HG02642 (cell line): ENCODE measurements around the gene KIF4A.
"Not testable (repeated sequence)": the region's sequence is repeated elsewhere in the genome, so short reads cannot be mapped to it uniquely, and the experiment has no call there.

Experiments
- ATAC-seq: cut with Tn5 transposase; IDR thresholded peaks from one replicate; pipeline ENCODE4 v1.9.1; 2021; ENCODE audit warnings: mild to moderate bottlenecking; ENCODE audit not compliant: unreplicated experiment, poor library complexity

KIF4A gene, protein sequence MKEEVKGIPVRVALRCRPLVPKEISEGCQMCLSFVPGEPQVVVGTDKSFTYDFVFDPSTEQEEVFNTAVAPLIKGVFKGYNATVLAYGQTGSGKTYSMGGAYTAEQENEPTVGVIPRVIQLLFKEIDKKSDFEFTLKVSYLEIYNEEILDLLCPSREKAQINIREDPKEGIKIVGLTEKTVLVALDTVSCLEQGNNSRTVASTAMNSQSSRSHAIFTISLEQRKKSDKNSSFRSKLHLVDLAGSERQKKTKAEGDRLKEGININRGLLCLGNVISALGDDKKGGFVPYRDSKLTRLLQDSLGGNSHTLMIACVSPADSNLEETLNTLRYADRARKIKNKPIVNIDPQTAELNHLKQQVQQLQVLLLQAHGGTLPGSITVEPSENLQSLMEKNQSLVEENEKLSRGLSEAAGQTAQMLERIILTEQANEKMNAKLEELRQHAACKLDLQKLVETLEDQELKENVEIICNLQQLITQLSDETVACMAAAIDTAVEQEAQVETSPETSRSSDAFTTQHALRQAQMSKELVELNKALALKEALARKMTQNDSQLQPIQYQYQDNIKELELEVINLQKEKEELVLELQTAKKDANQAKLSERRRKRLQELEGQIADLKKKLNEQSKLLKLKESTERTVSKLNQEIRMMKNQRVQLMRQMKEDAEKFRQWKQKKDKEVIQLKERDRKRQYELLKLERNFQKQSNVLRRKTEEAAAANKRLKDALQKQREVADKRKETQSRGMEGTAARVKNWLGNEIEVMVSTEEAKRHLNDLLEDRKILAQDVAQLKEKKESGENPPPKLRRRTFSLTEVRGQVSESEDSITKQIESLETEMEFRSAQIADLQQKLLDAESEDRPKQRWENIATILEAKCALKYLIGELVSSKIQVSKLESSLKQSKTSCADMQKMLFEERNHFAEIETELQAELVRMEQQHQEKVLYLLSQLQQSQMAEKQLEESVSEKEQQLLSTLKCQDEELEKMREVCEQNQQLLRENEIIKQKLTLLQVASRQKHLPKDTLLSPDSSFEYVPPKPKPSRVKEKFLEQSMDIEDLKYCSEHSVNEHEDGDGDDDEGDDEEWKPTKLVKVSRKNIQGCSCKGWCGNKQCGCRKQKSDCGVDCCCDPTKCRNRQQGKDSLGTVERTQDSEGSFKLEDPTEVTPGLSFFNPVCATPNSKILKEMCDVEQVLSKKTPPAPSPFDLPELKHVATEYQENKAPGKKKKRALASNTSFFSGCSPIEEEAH

DNA sequence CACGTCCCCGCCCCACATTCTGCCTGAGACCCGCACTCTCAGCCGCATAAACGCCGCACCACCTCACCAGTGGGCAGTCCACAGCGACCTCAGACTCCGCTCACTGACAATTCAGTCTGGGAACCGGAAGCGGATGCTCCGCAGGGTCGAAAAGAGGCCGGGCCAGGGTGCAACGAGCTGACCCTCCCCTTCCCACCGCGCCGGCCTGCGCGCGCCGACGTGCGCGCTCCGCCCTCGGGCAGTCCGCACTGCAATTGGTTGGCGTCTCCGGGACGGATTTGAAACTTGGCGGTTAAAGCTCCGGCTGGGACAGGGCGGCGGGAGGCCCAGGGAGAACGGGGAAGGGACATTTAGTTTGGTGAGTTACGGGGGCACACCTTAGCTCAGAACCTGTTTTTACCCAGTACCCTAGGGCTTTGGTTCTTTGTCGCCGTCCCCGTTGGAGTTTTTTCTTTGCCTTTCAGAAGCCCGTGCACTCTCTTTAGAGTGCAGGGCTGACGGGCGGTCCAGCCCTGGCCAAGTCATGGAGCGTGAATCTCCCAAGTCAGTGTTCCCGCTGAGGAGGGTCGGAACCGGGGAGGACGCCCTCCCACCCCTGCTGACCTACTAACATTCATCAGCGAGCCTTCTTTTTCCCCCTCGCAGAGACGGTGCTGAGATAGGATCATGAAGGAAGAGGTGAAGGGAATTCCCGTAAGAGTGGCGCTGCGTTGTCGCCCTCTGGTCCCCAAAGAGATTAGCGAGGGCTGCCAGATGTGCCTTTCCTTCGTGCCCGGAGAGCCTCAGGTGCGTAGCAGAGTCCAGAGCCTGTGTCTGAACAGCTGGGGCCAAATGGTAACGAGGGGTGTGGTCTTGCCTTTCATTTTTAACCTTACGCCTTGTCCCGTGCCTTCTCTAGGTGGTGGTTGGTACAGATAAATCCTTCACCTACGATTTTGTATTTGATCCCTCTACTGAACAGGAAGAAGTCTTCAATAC, at the start of gene KIF4A, which contains the start of gene PDZD11:
Gene KIF4A, plus strand, starts transcription at position 312 of the 978 bp plus-strand sequence. Its CDS starts 355 bp downstream, at position 667.
Gene PDZD11, minus strand, starts transcription at position 135 of the 978 bp plus-strand sequence. CDS start 586 bp downstream, outside the sequence.
- peak; percentile 98 for ATAC-seq

DNA sequence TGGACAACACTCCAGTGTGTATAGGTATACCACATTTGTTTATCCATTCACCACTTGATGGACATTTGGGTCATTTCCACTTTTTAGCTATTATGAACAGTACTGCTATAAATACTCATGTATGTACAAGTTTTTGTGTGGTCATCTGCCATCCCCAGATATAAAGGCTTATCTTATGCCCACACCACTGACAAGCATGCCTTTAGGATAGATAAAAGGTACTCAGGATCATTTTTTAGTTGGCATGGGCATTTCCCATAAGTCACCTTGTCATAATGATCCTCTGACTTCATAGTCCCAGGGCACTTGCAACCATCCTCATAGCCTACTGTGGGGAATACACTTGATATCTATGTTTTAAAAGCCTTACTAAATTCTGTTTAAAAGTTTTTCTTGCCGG, 49.2 kb upstream of the KIF4A start:
- ATAC-seq, result no peak

DNA sequence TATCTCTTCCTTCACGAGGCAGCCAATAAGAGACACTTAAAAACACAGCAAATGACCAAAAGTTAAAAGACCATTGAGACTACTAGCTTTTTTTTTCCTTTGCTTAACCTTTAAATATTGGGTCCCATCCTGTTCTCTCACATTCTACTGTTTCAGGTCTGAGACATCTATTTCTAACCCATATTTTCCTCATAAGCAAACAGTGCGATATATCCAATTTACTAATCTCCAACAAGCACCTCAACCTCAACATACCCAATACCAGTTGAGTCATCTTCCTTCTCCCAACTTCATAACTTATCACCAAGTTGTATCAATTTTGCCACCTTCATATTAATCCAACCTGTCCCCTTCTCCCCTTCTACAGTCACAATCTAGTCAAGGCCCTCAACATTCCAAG, 48.4 kb upstream of the KIF4A start:
- no peak for ATAC-seq

DNA sequence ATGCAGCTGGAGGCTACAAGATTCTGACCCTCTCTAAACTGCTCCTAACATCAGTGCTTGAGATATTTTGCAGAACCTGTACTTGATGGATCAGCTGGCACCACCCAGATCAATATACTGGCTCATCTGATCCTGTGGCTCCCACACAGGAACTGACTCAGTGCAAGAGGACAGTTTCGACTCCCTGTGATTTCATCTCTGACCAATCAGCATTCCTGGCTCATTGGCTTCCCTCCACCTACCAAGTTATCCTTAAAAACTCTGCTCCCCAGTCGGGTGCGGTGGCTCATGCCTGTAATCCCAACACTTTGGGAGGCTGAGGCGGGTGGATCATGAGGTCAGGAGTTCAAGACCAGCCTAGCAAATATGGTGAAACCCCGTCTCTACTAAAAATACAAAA, 46.3 kb upstream of the KIF4A start:
- not testable (repeated sequence) for ATAC-seq

DNA sequence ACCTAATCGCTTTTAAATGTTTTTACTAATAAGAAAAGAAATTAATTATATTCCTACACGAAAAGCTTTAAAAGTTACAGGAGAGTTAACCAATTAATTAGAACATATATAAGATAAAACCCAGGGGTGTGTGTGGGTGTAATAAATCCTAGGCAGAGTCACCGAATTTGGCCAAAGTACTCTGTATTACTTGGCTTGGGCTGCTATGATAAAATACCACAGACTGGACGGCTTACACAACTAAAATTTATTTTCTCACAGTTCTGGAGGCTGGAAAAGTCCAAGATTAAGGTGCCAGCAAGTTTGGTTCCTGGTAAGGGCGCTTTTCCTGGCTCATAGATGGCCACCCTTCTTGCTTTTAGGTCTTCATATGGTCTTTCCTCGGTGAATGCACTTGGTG, 45.0 kb upstream of the KIF4A start:
- ATAC-seq, result no peak

DNA sequence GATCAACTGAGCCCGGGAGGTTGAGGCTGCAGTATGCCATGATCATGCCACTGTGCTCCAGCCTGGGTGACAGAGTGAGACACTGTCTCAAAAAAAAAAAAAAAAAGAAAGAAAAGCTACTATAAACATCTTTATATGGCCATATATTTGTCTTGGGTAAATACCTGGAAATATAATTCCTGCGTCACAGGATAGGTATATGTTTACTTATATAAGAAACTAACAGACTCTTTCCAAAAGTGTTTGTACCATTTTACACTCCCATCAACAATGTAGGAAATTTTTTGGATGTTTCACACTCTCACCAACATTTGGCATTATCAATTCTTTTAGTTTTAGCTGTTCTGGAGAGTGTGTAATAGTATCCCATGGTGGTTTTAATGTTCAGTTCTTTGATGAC, 42.7 kb upstream of the KIF4A start:
- no peak for ATAC-seq

DNA sequence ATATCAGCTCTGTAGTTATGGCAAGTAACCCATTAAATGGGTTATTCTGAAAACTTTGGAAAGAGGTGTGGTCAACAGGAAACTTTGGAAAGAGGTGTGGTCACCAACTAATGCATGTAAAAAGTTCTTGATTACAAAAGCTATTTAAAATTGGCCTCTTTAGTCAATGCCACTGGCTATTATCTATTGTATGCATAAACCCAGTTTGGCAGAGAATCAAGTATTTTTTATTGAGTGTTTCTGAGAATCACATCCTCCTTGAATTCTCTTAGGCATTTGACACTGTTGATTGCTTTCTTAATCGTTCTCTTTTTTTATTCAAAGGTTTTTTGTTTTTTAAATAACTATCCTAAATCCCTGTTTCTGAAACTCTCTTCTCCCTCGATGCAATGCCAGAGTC, 37.4 kb upstream of the KIF4A start:
- ATAC-seq, result no peak

DNA sequence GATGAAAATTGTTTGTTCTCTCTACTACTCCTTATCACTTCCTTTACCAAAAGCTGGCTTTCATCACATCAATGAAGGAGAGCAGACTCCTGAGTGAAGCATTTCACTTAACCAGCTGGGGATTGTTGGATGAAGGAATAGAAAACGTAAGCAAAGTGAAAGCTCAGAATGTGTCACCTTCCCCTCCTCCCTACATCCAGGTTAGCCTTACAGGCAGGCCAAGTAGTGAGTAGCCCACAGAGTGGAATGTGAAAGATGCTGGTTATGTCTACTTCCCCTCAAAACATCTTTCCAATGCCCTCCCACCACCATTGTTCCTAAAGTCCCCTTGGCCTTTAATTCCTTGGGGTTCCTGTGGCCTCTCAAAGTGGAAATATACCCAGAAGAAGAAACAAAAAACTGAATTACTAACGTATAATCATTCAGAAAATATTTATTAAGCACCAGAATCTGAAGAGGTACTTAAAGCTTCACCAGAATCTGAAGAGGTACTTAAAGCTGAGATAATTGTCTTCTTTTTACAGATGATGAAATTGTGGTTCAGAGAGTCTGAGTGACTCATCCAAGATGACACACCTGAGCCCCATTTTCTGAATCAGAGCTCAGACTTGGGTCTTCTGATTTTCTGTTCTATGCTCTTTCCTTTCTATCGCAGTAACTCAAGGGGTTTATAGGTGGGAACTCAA, 36.4 kb upstream of the KIF4A start:
- no peak for ATAC-seq

DNA sequence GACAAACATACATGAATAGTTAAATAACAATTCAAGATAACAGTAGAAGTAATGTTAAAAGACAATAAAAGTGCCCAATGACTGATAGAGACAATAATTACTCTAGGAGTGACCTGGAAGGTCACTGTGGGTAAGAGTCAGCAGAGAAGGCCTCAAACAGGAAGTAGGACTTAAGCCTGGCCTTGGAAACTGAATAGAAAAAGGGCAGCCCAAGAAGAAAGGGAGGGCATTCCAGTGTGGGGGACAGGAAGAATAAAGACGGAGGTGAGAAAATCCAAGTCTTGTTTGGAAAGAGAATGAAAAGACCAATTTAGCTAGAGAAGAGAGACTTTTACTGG, 35.9 kb upstream of the KIF4A start:
- ATAC-seq, result no peak

DNA sequence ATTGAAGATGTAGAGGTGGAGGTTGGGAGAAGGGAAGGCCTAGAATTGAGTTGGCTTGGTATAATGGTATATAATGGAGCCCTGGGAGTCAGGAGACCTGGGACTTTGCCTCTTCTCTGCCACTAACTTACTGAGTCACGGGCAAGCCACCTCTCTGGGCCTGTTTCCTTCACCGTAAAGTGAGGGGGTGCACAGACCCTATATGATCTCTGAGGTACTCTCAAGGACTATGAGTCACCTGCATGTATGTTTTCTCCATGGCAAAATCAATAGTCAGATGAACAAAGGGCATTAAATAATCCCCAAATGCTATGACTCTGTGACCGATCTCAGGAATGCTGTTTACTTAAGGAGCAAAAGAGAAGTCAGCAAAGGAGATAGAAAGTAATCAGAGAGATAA, 35.0 kb upstream of the KIF4A start:
- ATAC-seq, result no peak

DNA sequence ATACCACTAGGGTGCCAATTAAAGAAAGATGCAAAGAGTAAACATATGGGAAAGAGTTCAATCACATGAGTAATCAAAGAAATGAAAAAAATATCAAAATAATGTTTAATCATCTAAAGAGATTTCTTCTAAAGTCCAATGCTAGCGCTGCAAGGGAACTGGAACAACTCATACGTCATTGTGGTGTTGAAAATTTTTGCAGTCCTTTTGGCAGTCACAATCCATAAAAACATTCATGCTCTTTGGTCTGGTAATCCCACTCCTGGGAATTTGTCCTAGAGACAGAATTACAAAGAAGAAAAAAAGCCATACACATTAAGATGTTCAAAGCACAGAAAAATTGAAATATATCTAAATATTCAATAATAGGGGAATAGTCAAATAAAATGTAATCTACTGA, 34.5 kb upstream of the KIF4A start:
- ATAC-seq, result no peak

DNA sequence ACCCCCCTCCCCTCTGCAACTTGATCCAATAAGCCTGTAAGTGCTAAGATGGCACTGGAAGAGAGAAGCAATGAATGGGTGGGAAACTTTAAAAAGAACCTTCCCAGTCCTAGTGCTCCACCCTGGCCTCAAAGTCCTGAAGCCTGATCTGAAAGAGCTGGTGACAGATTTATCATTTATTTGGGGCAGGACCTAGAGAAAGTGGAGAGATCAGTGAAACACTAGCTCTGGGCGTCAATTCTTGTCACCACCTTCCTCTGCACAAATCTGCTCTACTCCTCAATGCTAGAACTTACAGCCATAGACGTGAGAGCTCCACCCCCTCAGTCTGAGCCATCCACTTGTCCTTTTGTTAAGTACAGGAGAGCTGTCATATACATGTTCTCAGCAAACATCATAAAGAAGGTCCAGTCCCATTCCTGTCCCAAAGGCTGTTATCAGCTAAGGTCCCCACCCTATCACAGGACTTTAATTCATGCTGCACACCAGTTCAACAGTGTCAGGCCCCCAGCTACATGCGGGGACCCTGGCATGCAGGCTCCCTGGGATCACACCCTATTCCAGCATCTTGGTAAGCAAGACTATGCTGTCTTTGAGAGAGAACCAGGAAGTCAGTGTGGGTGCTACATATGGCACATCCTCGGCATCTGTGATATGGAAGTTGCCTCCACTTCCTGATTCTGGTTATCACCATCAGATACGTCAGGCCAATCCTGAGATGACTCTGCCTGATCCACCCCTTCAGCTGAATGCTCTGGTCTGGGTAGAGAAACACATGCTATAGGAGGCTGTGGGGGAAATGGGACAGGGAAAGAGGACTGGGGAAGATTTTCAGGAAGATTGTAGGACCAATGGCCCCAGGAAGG, 32.2 kb upstream of the KIF4A start:
- ATAC-seq, result no peak

DNA sequence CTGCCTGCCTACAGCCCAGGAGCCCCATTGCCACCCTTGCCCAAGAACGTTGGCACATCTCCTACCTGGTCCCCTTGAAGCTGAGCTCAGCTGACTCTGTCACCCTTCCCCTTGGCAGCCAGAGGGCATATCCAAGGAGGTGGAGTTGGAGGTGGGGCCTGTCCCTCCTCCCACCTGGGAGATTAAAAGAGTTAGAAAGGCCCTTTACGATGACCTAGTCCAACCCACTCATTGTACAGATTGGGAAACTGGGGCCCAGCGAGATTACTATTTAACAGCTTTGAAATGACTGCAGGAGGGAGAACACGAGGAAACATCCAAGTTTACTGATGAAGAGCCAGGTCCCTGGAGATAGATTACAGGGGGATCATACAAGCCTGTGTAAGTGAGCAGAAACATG, 29.8 kb upstream of the KIF4A start, which contains the start of gene P2RY4:
Gene P2RY4, minus strand, starts transcription at position 101 of the 400 bp plus-strand sequence. CDS start 580 bp downstream, outside the sequence.
- no peak for ATAC-seq

DNA sequence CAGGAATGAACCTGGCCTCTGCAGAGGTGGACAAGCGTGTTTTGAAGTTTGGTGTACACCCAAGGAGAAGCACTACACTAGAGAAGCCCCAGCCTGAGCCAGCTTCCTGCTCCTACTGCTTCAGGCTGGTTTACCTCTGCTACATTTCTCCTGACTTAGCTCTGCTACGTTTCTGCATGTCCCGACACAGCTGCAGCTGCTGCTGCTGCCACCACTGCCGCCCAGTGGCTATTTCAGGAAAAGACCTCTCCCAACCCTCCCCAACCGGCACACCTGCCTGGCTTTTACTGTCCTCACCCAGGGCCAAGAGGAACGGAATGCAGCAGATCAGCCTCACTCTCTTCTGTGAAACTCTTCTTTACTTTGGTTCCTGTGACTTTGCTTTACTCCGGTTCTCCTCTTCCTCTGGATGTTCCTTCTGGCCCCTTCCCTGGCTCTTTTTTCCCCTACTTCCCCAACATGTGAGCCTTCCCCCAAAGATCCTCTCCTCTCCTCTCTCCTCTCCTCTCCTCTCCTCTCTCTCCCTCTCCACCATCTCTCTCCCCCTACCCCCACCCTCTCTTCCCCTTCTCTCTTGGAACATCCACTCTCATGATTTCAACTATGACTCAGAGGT, 26.8 kb upstream of the KIF4A start:
- peak; percentile 75 for ATAC-seq

DNA sequence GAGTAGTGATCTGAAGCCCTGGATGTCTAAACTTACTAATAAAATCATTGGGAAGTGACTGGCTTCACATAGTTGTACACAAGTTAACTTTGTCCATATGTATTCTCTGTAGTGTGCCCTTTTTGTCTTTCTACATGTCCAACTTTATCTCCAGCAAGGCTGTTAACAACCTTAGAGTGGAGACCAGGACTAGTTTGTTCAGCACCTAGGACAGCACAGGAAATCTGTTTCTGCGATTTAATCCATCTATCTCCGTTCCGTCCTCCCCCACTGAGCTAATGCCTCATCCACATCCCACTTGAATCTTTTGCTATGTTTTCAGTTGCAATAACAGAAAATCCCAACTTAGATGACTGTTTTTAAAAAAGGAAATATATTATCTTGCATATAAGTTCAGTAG, 25.1 kb upstream of the KIF4A start:
- no peak for ATAC-seq

DNA sequence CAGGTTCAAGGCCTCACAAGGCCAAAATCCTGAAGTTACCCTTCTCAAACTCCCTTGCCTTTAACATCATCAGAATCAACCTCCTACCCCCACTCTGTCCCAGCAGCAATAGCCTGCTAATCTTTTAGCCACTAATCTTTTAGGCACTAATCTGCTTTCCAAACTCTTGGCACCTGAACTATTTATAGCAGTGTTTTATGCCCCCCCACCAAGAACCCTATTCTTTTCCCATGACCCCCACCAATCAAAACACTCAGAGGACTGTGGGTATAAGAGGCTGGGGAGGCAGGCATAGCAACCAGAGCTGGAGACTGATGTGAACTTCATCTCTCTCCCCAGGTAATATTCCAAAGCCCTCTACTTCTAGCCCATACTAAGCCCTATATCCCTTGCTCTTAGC, 21.9 kb upstream of the KIF4A start, which contains the start of gene ARR3:
Gene ARR3, plus strand, starts transcription at position 301 of the 400 bp plus-strand sequence. CDS start 1,052 bp downstream, outside the sequence.
- ATAC-seq, result no peak

DNA sequence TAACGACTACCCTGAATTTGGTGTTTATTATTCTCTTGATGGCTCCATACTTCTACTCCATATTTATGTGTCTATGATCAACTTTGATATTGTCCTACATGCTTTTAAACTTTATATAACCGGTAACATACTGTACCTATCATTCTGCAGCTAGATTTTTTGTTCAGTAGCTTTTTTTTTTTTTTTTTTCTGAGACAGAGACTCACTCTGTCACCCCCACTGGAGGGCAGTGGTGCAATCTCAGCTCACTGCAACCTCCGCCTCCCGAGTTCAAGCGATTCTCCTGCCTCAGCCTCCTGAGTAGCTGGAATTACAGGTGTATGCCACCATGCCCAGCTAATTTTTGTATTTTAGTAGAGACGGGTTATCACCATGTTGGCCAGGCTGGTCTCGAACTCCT, 15.9 kb upstream of the KIF4A start:
- ATAC-seq, result not testable (repeated sequence)
